MCF 10A (cell line): ENCODE measurements around the gene BRSK1. TPM values are rescaled to one million over a fixed set of nuclear protein-coding genes. Genes with fewer than 3 reads are reported as not detected.

Experiments
- BruUV-seq: library from RNA; stranded (reverse); fragments of 400-500 nt; replicated peaks from 2 replicates; lab custom pipeline; 2021; lab: Mats Ljungman, UMichigan
- CTCF ChIA-PET: fragments of 300-600 bp; sonication (Branson Sonifier 250); formaldehyde crosslinking; extraction: SDS; loops from one replicate; lab custom pipeline; 2021; ENCODE audit warnings: antibody characterized with exemption, inconsistent platforms; lab: Yijun Ruan, JAX
- POLR2A ChIA-PET: fragments of 300-600, 350-650 bp; sonication (Branson Sonifier 250); formaldehyde crosslinking; extraction: SDS; loops from one replicate; lab custom pipeline; 2020; ENCODE audit warnings: antibody characterized with exemption, inconsistent platforms; lab: Yijun Ruan, JAX
- DNase-seq: peaks from one replicate; pipeline ENCODE4 v3.0.0-alpha.2; 2018; ENCODE audit not compliant: unreplicated experiment
- H3K27ac Mint-ChIP-seq: one replicate; pipeline ENCODE4 v1.8.0; 2022; ENCODE audit warnings: mild to moderate bottlenecking, low read depth, mixed read lengths; ENCODE audit not compliant: unreplicated experiment
- H3K27me3 Mint-ChIP-seq: one replicate; pipeline ENCODE4 v1.8.0; 2022; ENCODE audit warnings: mixed read lengths; ENCODE audit not compliant: insufficient read depth, unreplicated experiment
- H3K36me3 Mint-ChIP-seq: one replicate; pipeline ENCODE4 v1.8.0; 2022; ENCODE audit warnings: mild to moderate bottlenecking, moderate library complexity, mixed read lengths; ENCODE audit not compliant: insufficient read depth, unreplicated experiment
- H3K4me1 Mint-ChIP-seq: one replicate; pipeline ENCODE4 v1.8.0; 2022; ENCODE audit warnings: mixed read lengths; ENCODE audit not compliant: insufficient read depth, unreplicated experiment
- H3K4me3 Mint-ChIP-seq: one replicate; pipeline ENCODE4 v1.8.0; 2022; ENCODE audit warnings: mild to moderate bottlenecking, moderate library complexity, mixed read lengths; ENCODE audit not compliant: unreplicated experiment
- H3K9me3 Mint-ChIP-seq: one replicate; pipeline ENCODE4 v1.8.0; 2022; ENCODE audit warnings: mixed read lengths; ENCODE audit not compliant: unreplicated experiment
- CTCF ChIP-seq: fragments of 200-600 bp; IDR thresholded peaks from one replicate; pipeline ENCODE4 v1.8.0; 2022; ENCODE audit warnings: antibody characterized with exemption, mild to moderate bottlenecking; ENCODE audit not compliant: unreplicated experiment
- intact Hi-C: fragments of 100-400 bp; cut with micrococcal nuclease; formaldehyde crosslinking; loops from 2 replicates; pipeline ENCODE4 v1.14.1; 2022
- total RNA-seq: library from RNA; stranded (reverse); gene quantifications from 2 replicates; pipeline ENCODE4 v1.2.3, GENCODE V29; 2022

BRSK1 gene
- total RNA-seq, 1 experiment from 2014 or later = 5.1 TPM

DNA sequence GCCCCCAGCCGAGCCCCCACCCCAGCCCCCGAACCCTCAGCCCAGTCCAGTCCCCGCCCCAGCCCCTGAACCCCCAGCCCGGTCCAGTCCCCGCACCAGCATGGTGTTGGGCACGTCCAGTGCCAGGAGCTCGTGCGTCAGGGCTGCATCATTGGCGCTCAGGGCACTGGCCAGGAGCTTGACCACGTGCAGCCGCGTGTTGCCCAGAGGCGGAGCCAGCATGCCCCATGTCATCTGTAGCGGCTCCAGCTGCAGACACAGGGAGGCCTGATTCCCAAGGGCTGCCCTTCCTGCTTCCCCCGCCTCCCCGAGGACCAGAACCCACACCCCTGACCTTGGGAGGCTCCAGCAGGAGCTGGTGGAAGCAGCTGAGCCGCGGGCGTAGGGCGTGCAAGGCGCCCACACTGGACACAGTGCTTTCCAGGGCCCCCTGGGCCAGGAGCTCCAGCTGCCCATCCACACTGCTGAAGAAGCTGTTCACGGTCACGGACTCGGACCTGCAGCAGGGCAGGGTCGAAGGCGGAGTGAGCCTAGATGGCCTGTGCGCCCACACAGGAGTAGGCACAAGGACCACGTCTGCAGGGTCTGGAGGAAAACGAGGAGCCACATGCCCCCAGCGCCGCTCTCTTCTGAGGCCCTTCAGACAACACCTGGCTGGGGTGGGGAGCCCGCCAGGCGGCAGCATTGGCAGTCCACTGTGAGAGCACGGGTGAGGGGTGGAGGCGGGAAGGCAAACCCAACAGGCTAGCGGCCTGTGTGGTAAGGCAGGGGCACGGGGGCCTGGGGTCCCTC lies 42.5 kb upstream of the BRSK1 start:
- POLR2A ChIA-PET = no interaction called here
- no TSS peak for BruUV-seq
- Mint-ChIP-seq H3K27me3 (no peaks in the 10 kb centered on the region), H3K27ac (no peak overlapping the region), H3K4me3 (no peak overlapping the region), H3K9me3 (no peaks in the 10 kb centered on the region), H3K4me1 (no peaks in the 10 kb centered on the region), H3K36me3 (peaks cover 57% of the 10 kb centered on the region)
- TF ChIP-seq CTCF = no peak
- CTCF ChIA-PET = interaction anchor here (0.6 to 1.2 kb wide), 3 partner anchors 14 to 167 kb away, joined by 3 to 6 read pairs (median 3); no protein-coding TSS in a partner anchor
- intact Hi-C loops = no loop called here
- no peak for DNase-seq

- H3K27me3 Mint-ChIP-seq = no peaks in the 10 kb centered on the region
- no peak for DNase-seq
Measured at GRCh38 chr19:55241935-55242464, 41.8 kb upstream of the BRSK1 start.

DNA sequence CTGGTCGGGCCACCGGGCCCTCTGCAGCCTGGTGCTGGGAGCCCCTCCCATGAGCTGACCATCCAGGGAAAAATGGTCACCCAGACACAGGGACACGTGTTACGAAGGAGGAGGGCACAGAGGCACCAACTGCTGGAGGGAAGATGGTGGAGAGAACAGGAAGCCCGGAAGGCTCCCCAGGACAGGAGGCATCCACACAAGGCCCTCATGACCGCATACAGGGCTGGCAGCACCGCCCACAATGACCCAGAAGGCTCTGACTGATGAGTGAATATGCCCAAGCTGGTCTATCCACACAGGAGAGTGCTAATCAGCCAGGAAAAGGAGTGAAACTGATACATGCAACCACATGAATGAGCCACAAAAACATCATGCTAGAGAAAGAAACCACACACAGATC lies 41.3 kb upstream of the BRSK1 start:
- TF ChIP-seq CTCF = no peak
- Mint-ChIP-seq H3K36me3 (peaks cover 51% of the 10 kb centered on the region), H3K27me3 (no peaks in the 10 kb centered on the region), H3K4me3 (no peak overlapping the region), H3K27ac (peak overlapping the region; percentile 55), H3K4me1 (no peaks in the 10 kb centered on the region), H3K9me3 (no peaks in the 10 kb centered on the region)
- intact Hi-C loops = no loop called here
- ChIA-PET CTCF (no interaction called here), POLR2A (no interaction called here)
- BruUV-seq = no TSS peak
- no peak for DNase-seq

More at GRCh38 chr19:55241935-55242464, 41.8 kb upstream of the BRSK1 start:
- intact Hi-C loops = no loop called here
- no peaks in the 10 kb centered on the region for H3K4me1 Mint-ChIP-seq
- H3K36me3 Mint-ChIP-seq = peaks cover 55% of the 10 kb centered on the region
- ChIA-PET CTCF (interaction anchor here (0.6 kb wide), 1 partner anchor 101 kb away, joined by 3 read pairs; no protein-coding TSS in a partner anchor), POLR2A (no interaction called here)
- H3K9me3 Mint-ChIP-seq = no peaks in the 10 kb centered on the region
- no peak overlapping the region for H3K4me3 Mint-ChIP-seq
- no peak for TF ChIP-seq CTCF
- no TSS peak for BruUV-seq
- no peak overlapping the region for H3K27ac Mint-ChIP-seq

GRCh38 chr19:55244004-55244680 lies 39.7 kb upstream of the BRSK1 start:
- Mint-ChIP-seq H3K27me3 (no peaks in the 10 kb centered on the region), H3K4me3 (no peak overlapping the region), H3K27ac (no peak overlapping the region), H3K9me3 (no peaks in the 10 kb centered on the region), H3K4me1 (no peaks in the 10 kb centered on the region), H3K36me3 (peaks cover 39% of the 10 kb centered on the region)
- ChIA-PET POLR2A (no interaction called here), CTCF (interaction anchor here (0.6 to 1.9 kb wide), 3 partner anchors 12 to 223 kb away, joined by 3 to 4 read pairs (median 4); no protein-coding TSS in a partner anchor)
- intact Hi-C loops = no loop called here
- DNase-seq = no peak
- TF ChIP-seq CTCF = no peak
- TSS peak; percentile 20 for BruUV-seq
